ENCODE data around the gene ODAD2. TPM values are rescaled to one million over a fixed set of nuclear protein-coding genes. Genes with fewer than 3 reads are reported as not detected.

The ODAD2 gene
- polyA plus RNA-seq, 1 donor = 0.62 TPM

- DNase-seq (ENCODE audit: low read depth) = no peak
These were observed 160.0 kb downstream of the ODAD2 start for GRCh38 chr10:27838901-27839300.

- DNase-seq (ENCODE audit: low read depth) = no peak
These were observed 160.5 kb downstream of the ODAD2 start for GRCh38 chr10:27838361-27838760.

- no peak for DNase-seq (ENCODE audit: low read depth)
These were observed 164.4 kb downstream of the ODAD2 start for GRCh38 chr10:27834476-27834875.

GRCh38 chr10:27833792-27834191 is 165.1 kb downstream of the ODAD2 start:
- DNase-seq (ENCODE audit: low read depth) = no peak

- DNase-seq (ENCODE audit: low read depth) = no peak
These were observed 166.1 kb downstream of the ODAD2 start for GRCh38 chr10:27832826-27833225.

- DNase-seq (ENCODE audit: low read depth) = no peak
These were observed 172.5 kb downstream of the ODAD2 start for GRCh38 chr10:27826369-27826768.

GRCh38 chr10:27822301-27822700 is 176.6 kb downstream of the ODAD2 start:
- no peak for DNase-seq (ENCODE audit: low read depth)

GRCh38 chr10:27820637-27821036 is 178.2 kb downstream of the ODAD2 start:
- DNase-seq (ENCODE audit: low read depth) = no peak

- DNase-seq (ENCODE audit: low read depth) = no peak
These were observed 178.9 kb downstream of the ODAD2 start for GRCh38 chr10:27819781-27820531.

- no peak for DNase-seq (ENCODE audit: low read depth)
These were observed 182.6 kb downstream of the ODAD2 start for GRCh38 chr10:27816320-27816719.

GRCh38 chr10:27815846-27816245 is 183.0 kb downstream of the ODAD2 start:
- DNase-seq (ENCODE audit: low read depth) = no peak

- DNase-seq (ENCODE audit: low read depth) = no peak
These were observed 183.6 kb downstream of the ODAD2 start for GRCh38 chr10:27815261-27815660.

GRCh38 chr10:27805180-27805579 is 193.7 kb downstream of the ODAD2 start:
- DNase-seq (ENCODE audit: low read depth) = no peak

GRCh38 chr10:27804136-27804535 is 194.7 kb downstream of the ODAD2 start:
- DNase-seq (ENCODE audit: low read depth) = no peak

- no peak for DNase-seq (ENCODE audit: low read depth)
These were observed 197.6 kb downstream of the ODAD2 start for GRCh38 chr10:27801171-27801785.

- no peak for DNase-seq (ENCODE audit: low read depth)
These were observed 199.8 kb downstream of the ODAD2 start for GRCh38 chr10:27799046-27799445.

GRCh38 chr10:27794157-27794556 is 204.7 kb downstream of the ODAD2 start:
- no peak for DNase-seq (ENCODE audit: low read depth)

GRCh38 chr10:27792216-27792615 is 206.7 kb downstream of the ODAD2 start:
- no peak for DNase-seq (ENCODE audit: low read depth)

GRCh38 chr10:27784272-27784671 is 214.6 kb downstream of the ODAD2 start:
- DNase-seq (ENCODE audit: low read depth) = no peak

- DNase-seq (ENCODE audit: low read depth) = no peak
These were observed 215.2 kb downstream of the ODAD2 start for GRCh38 chr10:27783660-27784059.

GRCh38 chr10:27779462-27780015 is 219.3 kb downstream of the ODAD2 start:
- DNase-seq (ENCODE audit: low read depth) = no peak

- no peak for DNase-seq (ENCODE audit: low read depth)
These were observed 224.0 kb downstream of the ODAD2 start for GRCh38 chr10:27774831-27775230.

- DNase-seq (ENCODE audit: low read depth) = no peak
These were observed 227.6 kb downstream of the ODAD2 start for GRCh38 chr10:27771231-27771630.

All from forelimb muscle (tissue), 1 donor.